ENCODE data around the gene ST7L. TPM values are rescaled to one million over a fixed set of nuclear protein-coding genes. Genes with fewer than 3 reads are reported as not detected.

ST7L gene
- total and polyA plus RNA-seq, 2 donors from 2014 or later = 12.9 to 20.6 TPM

DNA sequence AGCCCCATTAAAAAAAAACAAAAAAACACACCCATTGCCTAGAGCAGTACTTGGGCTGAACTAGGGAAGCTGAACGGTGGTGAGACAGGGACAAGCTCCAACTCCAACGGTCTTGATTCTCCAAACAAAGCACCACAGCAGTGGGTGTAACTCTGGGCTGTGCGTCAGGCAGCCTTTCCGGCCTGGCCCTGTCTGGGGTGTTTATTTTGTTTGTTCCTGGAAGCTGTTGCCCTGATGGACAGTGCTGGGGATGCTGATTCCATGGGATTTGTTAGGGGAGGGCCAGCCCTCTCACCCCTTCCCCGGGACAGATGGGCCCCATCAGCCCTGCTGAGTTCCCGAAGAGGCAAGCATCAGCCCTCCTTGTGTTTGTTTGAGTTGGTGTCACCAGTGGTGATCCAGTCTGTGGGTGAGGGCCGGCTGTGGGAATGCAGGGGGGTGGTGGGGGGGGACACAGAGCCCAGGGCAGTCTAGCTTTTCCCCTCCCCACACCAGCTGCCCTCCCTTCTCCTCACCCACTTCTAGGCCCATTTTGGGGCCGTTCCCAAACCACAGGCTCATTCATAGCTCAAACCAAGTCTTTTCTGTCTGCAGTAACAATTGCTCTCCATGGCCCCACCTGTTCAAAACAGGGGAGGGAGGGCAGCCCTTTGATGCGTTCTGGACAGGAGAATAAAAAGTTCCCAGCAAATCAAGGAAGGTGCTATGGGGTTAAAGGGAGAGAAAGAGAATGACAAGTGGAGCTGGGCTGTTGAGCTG is 105.7 kb downstream of the ST7L start:
- intact Hi-C loops (cut with DNase I) = no loop called here
- H3K9me3 ChIP-seq (ENCODE audit: control insufficient read depth in 2 of 3, insufficient read depth in 1 of 3, low read length in 3 of 3) = no peaks in the 10 kb centered on the region
- peaks cover 0 to 2% (median 0%) of the 10 kb centered on the region in 3 donors for H3K4me1 ChIP-seq (ENCODE audit: control insufficient read depth in 2 of 3, insufficient read depth in 2 of 3, low read depth in 1 of 3, low read length in 3 of 3)
- no peak overlapping the region for H3K9ac ChIP-seq (ENCODE audit: low read length in 3 of 3)
- TF ChIP-seq, protein P1, sequence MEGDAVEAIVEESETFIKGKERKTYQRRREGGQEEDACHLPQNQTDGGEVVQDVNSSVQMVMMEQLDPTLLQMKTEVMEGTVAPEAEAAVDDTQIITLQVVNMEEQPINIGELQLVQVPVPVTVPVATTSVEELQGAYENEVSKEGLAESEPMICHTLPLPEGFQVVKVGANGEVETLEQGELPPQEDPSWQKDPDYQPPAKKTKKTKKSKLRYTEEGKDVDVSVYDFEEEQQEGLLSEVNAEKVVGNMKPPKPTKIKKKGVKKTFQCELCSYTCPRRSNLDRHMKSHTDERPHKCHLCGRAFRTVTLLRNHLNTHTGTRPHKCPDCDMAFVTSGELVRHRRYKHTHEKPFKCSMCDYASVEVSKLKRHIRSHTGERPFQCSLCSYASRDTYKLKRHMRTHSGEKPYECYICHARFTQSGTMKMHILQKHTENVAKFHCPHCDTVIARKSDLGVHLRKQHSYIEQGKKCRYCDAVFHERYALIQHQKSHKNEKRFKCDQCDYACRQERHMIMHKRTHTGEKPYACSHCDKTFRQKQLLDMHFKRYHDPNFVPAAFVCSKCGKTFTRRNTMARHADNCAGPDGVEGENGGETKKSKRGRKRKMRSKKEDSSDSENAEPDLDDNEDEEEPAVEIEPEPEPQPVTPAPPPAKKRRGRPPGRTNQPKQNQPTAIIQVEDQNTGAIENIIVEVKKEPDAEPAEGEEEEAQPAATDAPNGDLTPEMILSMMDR (IDR thresholded peaks at IDR 0.05; ENCODE audit: borderline replicate concordance, extremely low read depth, insufficient read depth) = no peak
- no peaks in the 10 kb centered on the region for H3K36me3 ChIP-seq (ENCODE audit: control insufficient read depth in 2 of 3, insufficient read depth in 3 of 3, low read length in 3 of 3)
- DNase-seq (peak in 1 of 5 donors; percentile 47), FAIRE-seq (no peak)
- no peak overlapping the region for H3K4me3 ChIP-seq (ENCODE audit: low read length in 3 of 3)
- H3K27me3 ChIP-seq (ENCODE audit: control insufficient read depth, insufficient read depth, low read length) = peaks cover 7% of the 10 kb centered on the region
- no peak overlapping the region for H3K27ac ChIP-seq (ENCODE audit: low read depth in 2 of 2, low read length in 2 of 2)

DNA sequence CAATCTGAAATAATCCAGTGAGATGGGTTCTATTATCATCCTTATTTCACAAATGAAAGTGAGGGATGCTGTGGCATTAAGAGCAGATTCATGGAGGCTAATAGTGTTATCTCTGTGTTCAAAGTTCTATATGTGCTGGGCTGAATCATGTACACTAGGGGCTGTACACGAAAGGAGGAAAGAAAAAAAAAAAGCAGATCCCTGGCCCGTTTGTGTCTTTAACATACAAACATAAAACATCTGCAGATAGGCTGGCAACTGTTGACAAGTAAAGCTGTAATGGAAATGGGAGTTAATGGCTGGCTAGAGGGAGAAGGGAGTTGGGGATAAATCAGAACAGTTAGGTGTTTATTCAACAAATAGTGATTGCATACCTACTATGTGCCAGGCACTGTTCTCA is 107.0 kb downstream of the ST7L start:
- intact Hi-C loops (cut with DNase I) = no loop called here
- TF ChIP-seq, protein P1 (IDR thresholded peaks at IDR 0.05; ENCODE audit: borderline replicate concordance, extremely low read depth, insufficient read depth) = no peak
- no peak overlapping the region for H3K27ac ChIP-seq (ENCODE audit: low read depth in 2 of 2, low read length in 2 of 2)
- H3K36me3 ChIP-seq (ENCODE audit: control insufficient read depth in 2 of 3, insufficient read depth in 3 of 3, low read length in 3 of 3) = no peaks in the 10 kb centered on the region
- DNase-seq = no peak
- no peak for FAIRE-seq
- H3K9ac ChIP-seq (ENCODE audit: low read length in 3 of 3) = no peak overlapping the region
- peaks cover 8% of the 10 kb centered on the region for H3K27me3 ChIP-seq (ENCODE audit: control insufficient read depth, insufficient read depth, low read length)
- H3K4me1 ChIP-seq (ENCODE audit: control insufficient read depth in 2 of 3, insufficient read depth in 2 of 3, low read depth in 1 of 3, low read length in 3 of 3) = peaks cover 0 to 4% (median 0%) of the 10 kb centered on the region in 3 donors
- H3K9me3 ChIP-seq (ENCODE audit: control insufficient read depth in 2 of 3, insufficient read depth in 1 of 3, low read length in 3 of 3) = no peaks in the 10 kb centered on the region
- no peak overlapping the region for H3K4me3 ChIP-seq (ENCODE audit: low read length in 3 of 3)

DNA sequence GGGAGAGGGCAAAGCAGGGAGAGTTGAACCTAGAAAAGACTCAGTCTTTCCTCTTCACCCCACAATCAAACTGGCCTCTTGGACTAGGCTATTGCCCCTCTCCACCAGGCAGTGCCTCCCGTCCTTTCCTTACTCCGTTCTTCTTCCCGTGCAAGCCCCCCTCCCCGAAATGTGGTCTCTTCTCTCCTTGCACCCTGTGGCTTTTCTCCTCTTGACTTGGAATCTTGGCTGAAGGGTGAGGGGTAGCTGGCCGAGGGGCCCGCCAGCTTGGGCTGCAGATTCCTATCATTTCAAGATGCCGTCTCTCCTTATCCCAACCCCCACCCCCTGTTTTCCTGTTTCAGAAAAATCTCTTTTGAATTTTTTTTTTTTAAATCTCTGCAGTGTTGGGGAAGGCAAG is 108.6 kb downstream of the ST7L start:
- Histone ChIP-seq H3K36me3 (ENCODE audit: control insufficient read depth in 2 of 3, insufficient read depth in 3 of 3, low read length in 3 of 3) (no peaks in the 10 kb centered on the region), H3K9ac (ENCODE audit: low read length in 3 of 3) (no peak overlapping the region), H3K9me3 (ENCODE audit: control insufficient read depth in 2 of 3, insufficient read depth in 1 of 3, low read length in 3 of 3) (no peaks in the 10 kb centered on the region), H3K27ac (ENCODE audit: low read depth in 2 of 2, low read length in 2 of 2) (no peak overlapping the region), H3K4me1 (ENCODE audit: control insufficient read depth in 2 of 3, insufficient read depth in 2 of 3, low read depth in 1 of 3, low read length in 3 of 3) (peaks cover 0 to 4% (median 0%) of the 10 kb centered on the region in 3 donors), H3K27me3 (ENCODE audit: control insufficient read depth, insufficient read depth, low read length) (peaks cover 8% of the 10 kb centered on the region), H3K4me3 (ENCODE audit: low read length in 3 of 3) (no peak overlapping the region)
- FAIRE-seq = no peak
- intact Hi-C loops (cut with DNase I) = no loop called here
- TF ChIP-seq, protein P1 (IDR thresholded peaks at IDR 0.05; ENCODE audit: borderline replicate concordance, extremely low read depth, insufficient read depth) = no peak
- no peak for DNase-seq

All from kidney (tissue), 14 donors.